HepG2 (cell line): ENCODE data around the gene SLFNL1. TPM values are rescaled to one million over a fixed set of nuclear protein-coding genes. Genes with fewer than 3 reads are reported as not detected.

Experiments
- ATAC-seq: fragments of 200-7000 bp; cut with Tn5 transposase; 3 replicates; pipeline ENCODE4 v1.9.1; 2020; ENCODE audit warnings: mild to moderate bottlenecking, moderate library complexity
- BruUV-seq: library from RNA; stranded (reverse); fragments of 400-500 nt; replicated peaks from 2 replicates; lab custom pipeline; 2021; lab: Mats Ljungman, UMichigan
- CTCF ChIA-PET: fragments of 300-600 bp; formaldehyde crosslinking; extraction: SDS; loops from one replicate; lab custom pipeline; 2021; ENCODE audit warnings: low total read pairs, inconsistent platforms, low intra/inter-chr PET ratio; lab: Yijun Ruan, JAX
- POLR2A ChIA-PET: fragments of 350-600 bp; sonication (Branson Sonifier 250); formaldehyde crosslinking; loops from one replicate; lab custom pipeline; 2020; ENCODE audit warnings: antibody characterized with exemption, inconsistent platforms; lab: Yijun Ruan, JAX
- DNase-seq: peaks from one replicate; pipeline ENCODE4 v3.0.0-alpha.2; 2015; ENCODE audit warnings: low spot score
- FAIRE-seq: peaks from 3 replicates; lab custom pipeline; 2011; peaks lifted over from hg19 to GRCh38; lab: Jason Lieb, UNC
- H2AFZ ChIP-seq: one replicate; pipeline ENCODE4 v1.6.1; 2011; ENCODE audit warnings: low read length, inconsistent platforms
- H3K27ac ChIP-seq: fragments of 300-600 bp; 3 replicates; pipeline ENCODE4 v1.8.0; 2011; ENCODE audit warnings: mixed run types, mild to moderate bottlenecking, mixed read lengths, low read length, inconsistent platforms; ENCODE audit not compliant: insufficient read depth; ENCODE audit errors: extremely low read length
- H3K27me3 ChIP-seq, 2 experiments: fragments of 200-600 bp in 1 of 2; 2 replicates in 1 of 2; 3 replicates in 1 of 2; pipeline versions ENCODE4 v1.6.0 to v1.8.0; 2011; ENCODE audit warnings: low read length in 2 of 2, mild to moderate bottlenecking in 2 of 2, moderate library complexity in 2 of 2, inconsistent platforms in 1 of 2; ENCODE audit not compliant: insufficient read depth in 2 of 2, control insufficient read depth in 1 of 2
- H3K36me3 ChIP-seq, 2 experiments: fragments of 200-600 bp in 1 of 2; replicated peaks in 1 of 2; 2 replicates in 1 of 2; 3 replicates in 1 of 2; pipeline versions ENCODE4 v1.5.1 to v1.8.0; 2011; ENCODE audit warnings: low read length in 2 of 2, inconsistent platforms in 1 of 2; ENCODE audit not compliant: insufficient read depth in 2 of 2, control insufficient read depth in 1 of 2
- H3K4me1 ChIP-seq: 2 replicates; pipeline ENCODE4 v1.5.1; 2012; ENCODE audit warnings: low read length, inconsistent platforms; ENCODE audit not compliant: insufficient read depth
- H3K4me2 ChIP-seq: 2 replicates; pipeline ENCODE4 v1.6.0; 2011; ENCODE audit warnings: low read depth, low read length, inconsistent platforms
- H3K4me3 ChIP-seq, 3 experiments: fragments of 200-600 bp in 1 of 3; sonication (generic), shearing (Covaris generic) in 1 of 3; replicated peaks in 1 of 3; 2 replicates each; pipeline ENCODE4 v1.5.1; 2011 to 2016; ENCODE audit warnings: low read length in 3 of 3, inconsistent platforms in 2 of 3, low read depth in 2 of 3, mild to moderate bottlenecking in 2 of 3, control low read depth in 1 of 3, mixed read lengths in 1 of 3; ENCODE audit not compliant: insufficient read depth in 1 of 3
- H3K79me2 ChIP-seq: one replicate; pipeline ENCODE4 v1.6.1; 2011; ENCODE audit warnings: low read length, inconsistent platforms; ENCODE audit not compliant: insufficient read depth
- H3K9ac ChIP-seq: 2 replicates; pipeline ENCODE4 v1.6.0; 2011; ENCODE audit warnings: mild to moderate bottlenecking, low read depth, low read length, inconsistent platforms; ENCODE audit not compliant: insufficient read depth
- H3K9me3 ChIP-seq: 2 replicates; pipeline ENCODE4 v1.5.1; 2012; ENCODE audit warnings: mild to moderate bottlenecking, low read length
- H4K20me1 ChIP-seq: 2 replicates; pipeline ENCODE4 v1.6.0; 2011; ENCODE audit warnings: inconsistent platforms, mild to moderate bottlenecking, low read length, moderate library complexity; ENCODE audit not compliant: insufficient read depth
- CCDC6 ChIP-seq: sonication (generic); formaldehyde crosslinking; IDR thresholded peaks from 2 replicates; pipeline ENCODE4 v1.8.1; 2022; ENCODE audit warnings: mild to moderate bottlenecking, missing genetic modification reagents, moderate library complexity
- IKZF5 ChIP-seq: IDR thresholded peaks from 2 replicates; pipeline ENCODE4 v1.6.1; 2018; ENCODE audit warnings: missing genetic modification reagents, mild to moderate bottlenecking, missing compliant biosample characterization
- KDM1A ChIP-seq: IDR thresholded peaks from 2 replicates; pipeline ENCODE4 v1.6.1; 2016; ENCODE audit warnings: missing compliant biosample characterization
- LBX2 ChIP-seq: sonication (generic); formaldehyde crosslinking; IDR thresholded peaks from 2 replicates; pipeline ENCODE4 v1.5.0; 2020; ENCODE audit warnings: missing genetic modification reagents, mild to moderate bottlenecking, borderline replicate concordance
- PRMT3 ChIP-seq: sonication (generic); formaldehyde crosslinking; IDR thresholded peaks from 2 replicates; pipeline ENCODE4 v1.8.1; 2022; ENCODE audit warnings: low read depth, mild to moderate bottlenecking, moderate library complexity, missing genetic modification reagents, borderline replicate concordance
- RBFOX2 ChIP-seq: fragments of 200-400 bp; formaldehyde crosslinking; IDR thresholded peaks from 2 replicates; pipeline ENCODE4 v1.6.1; 2017; ENCODE audit warnings: low read depth, mild to moderate bottlenecking, low read length
- SRY ChIP-seq: sonication (generic); formaldehyde crosslinking; IDR thresholded peaks from 2 replicates; pipeline ENCODE4 v1.8.0; 2022; ENCODE audit warnings: mild to moderate bottlenecking, missing genetic modification reagents
- TAF1 ChIP-seq: sonication (generic); formaldehyde crosslinking; IDR thresholded peaks from 2 replicates; pipeline ENCODE4 v1.4.0; 2020; ENCODE audit warnings: missing genetic modification reagents
- TEF ChIP-seq: sonication (generic); formaldehyde crosslinking; IDR thresholded peaks from 2 replicates; pipeline ENCODE4 v1.5.0; 2020; ENCODE audit warnings: missing genetic modification reagents
- ZC3H13 ChIP-seq: sonication (generic); formaldehyde crosslinking; IDR thresholded peaks from 2 replicates; pipeline ENCODE4 v1.8.1; 2023; ENCODE audit warnings: mild to moderate bottlenecking, missing genetic modification reagents, moderate library complexity
- ZFP62 ChIP-seq: sonication (generic); formaldehyde crosslinking; IDR thresholded peaks from 2 replicates; pipeline ENCODE4 v1.4.0; 2020; ENCODE audit warnings: missing genetic modification reagents
- ZNF224 ChIP-seq: sonication (generic); formaldehyde crosslinking; IDR thresholded peaks from 2 replicates; pipeline ENCODE4 v1.5.0; 2020; ENCODE audit warnings: mild to moderate bottlenecking, missing genetic modification reagents
- ZNF329 ChIP-seq: sonication (generic); formaldehyde crosslinking; IDR thresholded peaks from 2 replicates; pipeline ENCODE4 v1.9.0; 2021; ENCODE audit warnings: low read depth, mild to moderate bottlenecking, missing genetic modification reagents
- ZNF33A ChIP-seq: sonication (generic); formaldehyde crosslinking; IDR thresholded peaks from 2 replicates; pipeline ENCODE4 v1.5.1; 2020; ENCODE audit warnings: missing genetic modification reagents, mild to moderate bottlenecking, moderate library complexity, borderline replicate concordance
- ZNF609 ChIP-seq: sonication (generic); formaldehyde crosslinking; IDR thresholded peaks from 2 replicates; pipeline ENCODE4 v1.4.0; 2020; ENCODE audit warnings: mild to moderate bottlenecking, missing genetic modification reagents, borderline replicate concordance
- ZNF674 ChIP-seq: sonication (generic); formaldehyde crosslinking; IDR thresholded peaks from 2 replicates; pipeline ENCODE4 v1.5.0; 2020; ENCODE audit warnings: low read depth, mild to moderate bottlenecking, missing genetic modification reagents
- ZNF740 ChIP-seq: sonication (generic); formaldehyde crosslinking; IDR thresholded peaks from 2 replicates; pipeline ENCODE4 v1.4.0; 2020; ENCODE audit warnings: missing genetic modification reagents
- WGBS: methylation state at CpG from one replicate; pipeline ENCODE4 v1.1.6; 2017; ENCODE audit warnings: low lambda C conversion rate; 5-methylcytosine and 5-hydroxymethylcytosine counted together
- in situ Hi-C: cut with HindIII; loops from 2 replicates; pipeline ENCODE4 v1.10.0; 2017; ENCODE audit warnings: low pct_unique_long_range_greater_than_20kb; ENCODE audit not compliant: extremely low pct_ligation_motif_present
- intact Hi-C: fragments of 100-400 bp; cut with micrococcal nuclease; formaldehyde crosslinking; loops from one replicate; pipeline ENCODE4 v1.10.0; 2022; ENCODE audit not compliant: unreplicated experiment
- polyA plus RNA-seq, 8 experiments: library from polyadenylated mRNA; depleted of rRNA in 3 of 8; stranded (reverse) in 7 of 8; unstranded in 1 of 8; fragments of >200 nt; fragmentation: Illumina TruSeq in 4 of 8; extraction: Trizol in 4 of 8; gene quantifications; 2 replicates each; pipeline versions ENCODE4 v1.2.1 to v1.2.3, GENCODE V29; 2011 to 2016; ENCODE audit warnings: low read depth in 4 of 8, missing spikeins in 1 of 8, mixed read lengths in 1 of 8; ENCODE audit not compliant: insufficient read depth in 1 of 8
- total RNA-seq, 5 experiments: library from RNA; depleted of rRNA; stranded (reverse); fragments of >200 nt; fragmentation: Illumina TruSeq; extraction: Trizol; gene quantifications; 2 replicates each; pipeline ENCODE4 v1.2.3, GENCODE V29; 2016; ENCODE audit warnings: low read depth in 1 of 5

SLFNL1 gene
- total and polyA plus RNA-seq, 2 of the 13 experiments (the other 11 are each of a cell fraction or from before 2014, with no cell fraction given) = 0.07 to 0.20 TPM

GRCh38 chr1:40980068-40980452 is 41.5 kb downstream of the SLFNL1 start:
- DNase-seq = no peak
- Histone ChIP-seq H3K36me3 (peaks cover 3 to 21% of the 10 kb centered on the region in 2 experiments), H3K79me2 (peaks cover 37% of the 10 kb centered on the region), H3K9me3 (no peaks in the 10 kb centered on the region), H3K27ac (peak overlapping the region; percentile 98), H3K4me3 (peak overlapping the region; percentile 51 to 73 (median 69)), H4K20me1 (no peaks in the 10 kb centered on the region), H3K9ac (peak overlapping the region; percentile 83), H3K4me1 (peaks cover 55% of the 10 kb centered on the region), H3K27me3 (no peaks in the 10 kb centered on the region), H3K4me2 (peak overlapping the region; percentile 91), H2AFZ (no peak overlapping the region)
- CTCF ChIA-PET = no interaction called here
- BruUV-seq = no TSS peak
- FAIRE-seq = no peak
- POLR2A ChIA-PET = interaction anchor here (1.0 to 2.0 kb wide), 7 partner anchors 8 to 448 kb away, joined by 3 to 13 read pairs (median 4); partner anchors contain the start of genes CITED4 and ZNF684
- in situ Hi-C loops = no loop called here
- WGBS = 0% methylated on average over 13 of the region's 50 CpGs
- ATAC-seq = peak; percentile 6; the same call in 2 of the 3 replicates
- intact Hi-C loops = no loop called here
- peak; percentile 67; the same call in 1 of the 2 replicates for TF ChIP-seq ZNF740 (CRISPR knock-in tag)
- TF ChIP-seq ZNF33A (CRISPR knock-in tag) = no peak
- TF ChIP-seq ZNF224 (CRISPR knock-in tag) = peak; percentile 18; the same call in 1 of the 2 replicates
- no peak for TF ChIP-seq PRMT3 (CRISPR knock-in tag)
- no peak for TF ChIP-seq ZFP62 (CRISPR knock-in tag)
- TF ChIP-seq ZNF329 (CRISPR knock-in tag) = peak; percentile 55; the same call in 1 of the 2 replicates
- no peak for TF ChIP-seq TAF1 (CRISPR knock-in tag)
- TF ChIP-seq IKZF5 (CRISPR knock-in tag) = no peak
- 0 out of 2 replicates have a peak, but pooled peaks have one; percentile 9 for TF ChIP-seq TEF
- TF ChIP-seq LBX2 (CRISPR knock-in tag) = no peak
- 0 out of 2 replicates have a peak, but pooled peaks have one; percentile 14 for TF ChIP-seq ZNF674 (CRISPR knock-in tag)
- 0 out of 2 replicates have a peak, but pooled peaks have one; percentile 69 for TF ChIP-seq SRY (CRISPR knock-in tag)
- peak; percentile 6; the same call in 1 of the 2 replicates for TF ChIP-seq ZNF609
- no peak for TF ChIP-seq CCDC6 (CRISPR knock-in tag)
- 0 out of 2 replicates have a peak, but pooled peaks have one; percentile 30 for TF ChIP-seq ZC3H13 (CRISPR knock-in tag)
- no peak for TF ChIP-seq KDM1A
- TF ChIP-seq RBFOX2 = peak; percentile 65
